ENCODE results near the gene NCAPG2.

Gene NCAPG2

GRCh38 chr7:158616050-158616449 is 88.6 kb downstream of the NCAPG2 start:
- Histone ChIP-seq H2AFZ (ENCODE audit: low read length) (no peak overlapping the region), H3K4me2 (ENCODE audit: low read depth, low read length, poor library complexity, severe bottlenecking) (no peak overlapping the region), H3K27me3 (ENCODE audit: insufficient read depth, low read length, poor library complexity, severe bottlenecking) (no peaks in the 10 kb centered on the region), H3K9me3 (ENCODE audit: insufficient read depth, low read depth, low read length) (no peaks in the 10 kb centered on the region), H3K36me3 (ENCODE audit: insufficient read depth, low read length) (no peaks in the 10 kb centered on the region; the same call in 1 of the 2 replicates), H3K9me2 (replicated peaks; ENCODE audit: low read depth, low read length) (no peaks in the 10 kb centered on the region), H3K4me3 (ENCODE audit: low read length, poor library complexity, severe bottlenecking) (no peak overlapping the region), H3F3A (ENCODE audit: low read depth) (no peaks in the 10 kb centered on the region), H4K20me1 (ENCODE audit: insufficient read depth, low read length, poor library complexity, severe bottlenecking) (no peaks in the 10 kb centered on the region), H3K4me1 (ENCODE audit: insufficient read depth, low read length, poor library complexity, severe bottlenecking) (peaks cover 32% of the 10 kb centered on the region), H3K79me2 (ENCODE audit: insufficient read depth, low read length) (no peaks in the 10 kb centered on the region), H3K9ac (ENCODE audit: low read depth, low read length, poor library complexity, severe bottlenecking) (no peak overlapping the region)
- TF ChIP-seq EZH2phosphoT487 (IDR thresholded peaks at IDR 0.05; ENCODE audit: borderline replicate concordance), result no peak
- TF ChIP-seq, protein P1, sequence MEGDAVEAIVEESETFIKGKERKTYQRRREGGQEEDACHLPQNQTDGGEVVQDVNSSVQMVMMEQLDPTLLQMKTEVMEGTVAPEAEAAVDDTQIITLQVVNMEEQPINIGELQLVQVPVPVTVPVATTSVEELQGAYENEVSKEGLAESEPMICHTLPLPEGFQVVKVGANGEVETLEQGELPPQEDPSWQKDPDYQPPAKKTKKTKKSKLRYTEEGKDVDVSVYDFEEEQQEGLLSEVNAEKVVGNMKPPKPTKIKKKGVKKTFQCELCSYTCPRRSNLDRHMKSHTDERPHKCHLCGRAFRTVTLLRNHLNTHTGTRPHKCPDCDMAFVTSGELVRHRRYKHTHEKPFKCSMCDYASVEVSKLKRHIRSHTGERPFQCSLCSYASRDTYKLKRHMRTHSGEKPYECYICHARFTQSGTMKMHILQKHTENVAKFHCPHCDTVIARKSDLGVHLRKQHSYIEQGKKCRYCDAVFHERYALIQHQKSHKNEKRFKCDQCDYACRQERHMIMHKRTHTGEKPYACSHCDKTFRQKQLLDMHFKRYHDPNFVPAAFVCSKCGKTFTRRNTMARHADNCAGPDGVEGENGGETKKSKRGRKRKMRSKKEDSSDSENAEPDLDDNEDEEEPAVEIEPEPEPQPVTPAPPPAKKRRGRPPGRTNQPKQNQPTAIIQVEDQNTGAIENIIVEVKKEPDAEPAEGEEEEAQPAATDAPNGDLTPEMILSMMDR (conservative IDR thresholded peaks at IDR 0.05; ENCODE audit: low read length), result no peak

GRCh38 chr7:158614700-158615099 is 89.9 kb downstream of the NCAPG2 start:
- no peak overlapping the region for H2AFZ ChIP-seq (ENCODE audit: low read length)
- H3K27me3 ChIP-seq (ENCODE audit: insufficient read depth, low read length, poor library complexity, severe bottlenecking), result no peaks in the 10 kb centered on the region
- no peak overlapping the region for H3K4me3 ChIP-seq (ENCODE audit: low read length, poor library complexity, severe bottlenecking)
- peaks cover 34% of the 10 kb centered on the region for H3K4me1 ChIP-seq (ENCODE audit: insufficient read depth, low read length, poor library complexity, severe bottlenecking)
- no peaks in the 10 kb centered on the region for H4K20me1 ChIP-seq (ENCODE audit: insufficient read depth, low read length, poor library complexity, severe bottlenecking)
- H3K9ac ChIP-seq (ENCODE audit: low read depth, low read length, poor library complexity, severe bottlenecking), result no peak overlapping the region
- no peaks in the 10 kb centered on the region for H3F3A ChIP-seq (ENCODE audit: low read depth)
- no peaks in the 10 kb centered on the region for H3K9me3 ChIP-seq (ENCODE audit: insufficient read depth, low read depth, low read length)
- no peak for TF ChIP-seq EZH2phosphoT487 (IDR thresholded peaks at IDR 0.05; ENCODE audit: borderline replicate concordance)
- TF ChIP-seq, protein P1 (conservative IDR thresholded peaks at IDR 0.05; ENCODE audit: low read length), result no peak
- H3K36me3 ChIP-seq (ENCODE audit: insufficient read depth, low read length), result no peaks in the 10 kb centered on the region; the same call in 1 of the 2 replicates
- H3K9me2 ChIP-seq (replicated peaks; ENCODE audit: low read depth, low read length), result no peaks in the 10 kb centered on the region
- no peaks in the 10 kb centered on the region for H3K79me2 ChIP-seq (ENCODE audit: insufficient read depth, low read length)
- no peak overlapping the region for H3K4me2 ChIP-seq (ENCODE audit: low read depth, low read length, poor library complexity, severe bottlenecking)

- Histone ChIP-seq H3K4me3 (ENCODE audit: low read length, poor library complexity, severe bottlenecking) (no peak overlapping the region), H4K20me1 (ENCODE audit: insufficient read depth, low read length, poor library complexity, severe bottlenecking) (no peaks in the 10 kb centered on the region), H3K4me1 (ENCODE audit: insufficient read depth, low read length, poor library complexity, severe bottlenecking) (peaks cover 38% of the 10 kb centered on the region), H3K4me2 (ENCODE audit: low read depth, low read length, poor library complexity, severe bottlenecking) (no peak overlapping the region), H3F3A (ENCODE audit: low read depth) (no peaks in the 10 kb centered on the region), H3K79me2 (ENCODE audit: insufficient read depth, low read length) (no peaks in the 10 kb centered on the region), H2AFZ (ENCODE audit: low read length) (no peak overlapping the region), H3K36me3 (ENCODE audit: insufficient read depth, low read length) (no peaks in the 10 kb centered on the region), H3K9me3 (ENCODE audit: insufficient read depth, low read depth, low read length) (no peaks in the 10 kb centered on the region), H3K9me2 (replicated peaks; ENCODE audit: low read depth, low read length) (no peaks in the 10 kb centered on the region), H3K27me3 (ENCODE audit: insufficient read depth, low read length, poor library complexity, severe bottlenecking) (no peaks in the 10 kb centered on the region), H3K9ac (ENCODE audit: low read depth, low read length, poor library complexity, severe bottlenecking) (no peak overlapping the region)
- no peak for TF ChIP-seq EZH2phosphoT487 (IDR thresholded peaks at IDR 0.05; ENCODE audit: borderline replicate concordance)
- TF ChIP-seq, protein P1 (conservative IDR thresholded peaks at IDR 0.05; ENCODE audit: low read length), result no peak
Observed at GRCh38 chr7:158613481-158613880, 91.1 kb downstream of the NCAPG2 start.

Measured in Loucy (cell line).